Stomach (tissue), 4 donors: ENCODE measurements around the gene ZNF628.

Experiments used
- CTCF ChIP-seq, 7 experiments: fragments of 450-650 bp in 4 of 7; fragments of 200-600 bp in 3 of 7; sonication (generic) in 3 of 7; IDR thresholded peaks; one replicate each; pipeline ENCODE4 v1.5.1; 2016 to 2019; ENCODE audit warnings: antibody characterized with exemption in 7 of 7, control low read depth in 2 of 7, mild to moderate bottlenecking in 1 of 7
- EP300 ChIP-seq: sonication (generic); formaldehyde crosslinking; IDR thresholded peaks from one replicate; pipeline ENCODE4 v1.6.1; 2017; ENCODE audit warnings: antibody characterized with exemption

- TF ChIP-seq CTCF (IDR thresholded peaks at IDR 0.05) (no peak), EP300 (no peak)
Observed at GRCh38 chr19:55530996-55531395, 54.6 kb downstream of the ZNF628 start.
